ENCODE data around the gene NFILZ.

Gene NFILZ

DNA sequence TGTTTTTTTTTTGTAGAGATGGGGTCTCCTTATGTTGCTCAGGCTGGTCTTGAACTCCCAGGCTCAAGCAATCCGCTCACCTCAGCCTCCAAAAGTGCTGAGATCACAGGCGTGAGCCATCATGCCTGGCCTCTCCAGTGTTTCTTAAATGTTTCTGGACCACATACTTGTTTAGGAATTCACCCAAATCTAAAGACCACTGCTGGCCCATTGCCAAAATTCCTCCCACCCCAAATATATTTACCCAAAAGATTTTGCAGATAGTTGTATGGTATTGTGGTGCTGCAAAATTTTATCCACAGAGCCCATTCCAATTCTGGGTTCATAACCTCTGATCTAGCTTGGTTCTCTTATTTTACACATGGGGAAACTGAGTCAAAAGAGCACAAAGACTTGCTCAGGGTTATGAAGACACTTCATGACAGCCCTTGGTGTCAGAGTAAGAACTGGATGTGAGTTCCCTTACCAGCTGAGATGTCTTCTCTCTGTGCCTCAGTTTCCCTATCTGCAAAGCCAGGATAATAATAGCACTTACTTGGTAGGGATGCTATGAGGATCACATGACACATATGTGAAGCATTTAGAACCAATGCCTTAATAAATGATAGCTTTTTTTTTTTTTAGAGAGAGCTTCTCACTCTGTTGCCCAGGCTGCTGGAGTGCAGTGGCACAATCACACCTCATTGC, 10.9 kb downstream of the NFILZ start:
- no peak for FAIRE-seq
- DNase-seq (ENCODE audit: low spot score): no peak

- FAIRE-seq (no peak), DNase-seq (ENCODE audit: low spot score) (no peak)
Measured at GRCh38 chr19:8641908-8642547, 11.6 kb downstream of the NFILZ start.

- no peak for FAIRE-seq
- no peak for DNase-seq (ENCODE audit: low spot score)
Measured at GRCh38 chr19:8642561-8642960, 12.1 kb downstream of the NFILZ start.

- FAIRE-seq (no peak), DNase-seq (ENCODE audit: low spot score) (no peak)
Measured at GRCh38 chr19:8643860-8644653, 13.6 kb downstream of the NFILZ start.

GRCh38 chr19:8648240-8648639, 17.8 kb downstream of the NFILZ start:
- no peak for DNase-seq (ENCODE audit: low spot score)

GRCh38 chr19:8654591-8655339, 24.3 kb downstream of the NFILZ start:
- peak; percentile 66 for DNase-seq (ENCODE audit: low spot score)
- no peak for FAIRE-seq

More at GRCh38 chr19:8648240-8648639, 17.8 kb downstream of the NFILZ start:
- FAIRE-seq: no peak

GRCh38 chr19:8655340-8655709, 24.9 kb downstream of the NFILZ start:
- FAIRE-seq (no peak), DNase-seq (ENCODE audit: low spot score) (no peak)

DNA sequence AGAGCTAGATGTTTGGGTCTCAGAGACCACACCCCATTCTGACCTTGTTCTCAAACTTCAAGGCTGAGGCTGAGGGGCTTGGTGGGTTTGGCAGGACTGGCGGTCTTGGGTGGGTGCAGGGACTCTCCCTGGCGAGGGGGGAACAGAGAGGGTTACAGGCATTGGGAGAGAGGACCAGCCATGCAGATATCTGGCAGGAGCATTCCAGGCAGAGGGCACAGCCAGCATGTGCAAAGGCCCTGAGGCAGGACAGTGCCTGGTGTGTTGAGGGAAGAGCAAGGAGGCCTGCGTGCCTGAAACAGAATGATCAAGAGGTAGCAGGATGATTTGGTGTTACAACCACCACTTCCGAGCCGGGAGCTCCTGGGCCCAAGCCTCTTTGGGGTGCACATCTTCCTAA, 27.4 kb downstream of the NFILZ start:
- no peak for FAIRE-seq
- DNase-seq (ENCODE audit: low spot score): no peak

- no peak for FAIRE-seq
Measured at GRCh38 chr19:8659905-8660304, 29.5 kb downstream of the NFILZ start.

DNA sequence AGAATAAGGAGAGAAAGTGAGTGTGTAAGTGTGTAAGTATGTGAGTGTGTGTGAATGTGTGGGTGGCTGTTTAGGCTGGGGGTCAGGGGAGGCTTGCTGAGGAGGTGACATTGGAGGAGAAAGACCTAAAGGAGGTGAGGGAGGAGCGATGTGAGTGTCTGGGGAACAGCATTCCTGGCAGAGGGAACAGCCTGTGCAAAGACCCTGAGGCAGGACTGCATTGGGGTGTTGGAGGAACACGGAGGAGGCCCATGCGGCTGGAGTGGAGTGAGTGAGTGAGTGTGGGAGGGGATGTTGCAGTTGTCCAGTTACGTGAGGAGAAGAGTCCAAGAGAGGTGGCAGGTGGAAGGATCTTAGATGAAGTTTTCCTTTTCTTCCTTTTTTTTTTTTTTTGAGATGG, 31.8 kb downstream of the NFILZ start:
- FAIRE-seq (no peak), DNase-seq (ENCODE audit: low spot score) (no peak)

More at GRCh38 chr19:8659905-8660304, 29.5 kb downstream of the NFILZ start:
- no peak for DNase-seq (ENCODE audit: low spot score)

DNA sequence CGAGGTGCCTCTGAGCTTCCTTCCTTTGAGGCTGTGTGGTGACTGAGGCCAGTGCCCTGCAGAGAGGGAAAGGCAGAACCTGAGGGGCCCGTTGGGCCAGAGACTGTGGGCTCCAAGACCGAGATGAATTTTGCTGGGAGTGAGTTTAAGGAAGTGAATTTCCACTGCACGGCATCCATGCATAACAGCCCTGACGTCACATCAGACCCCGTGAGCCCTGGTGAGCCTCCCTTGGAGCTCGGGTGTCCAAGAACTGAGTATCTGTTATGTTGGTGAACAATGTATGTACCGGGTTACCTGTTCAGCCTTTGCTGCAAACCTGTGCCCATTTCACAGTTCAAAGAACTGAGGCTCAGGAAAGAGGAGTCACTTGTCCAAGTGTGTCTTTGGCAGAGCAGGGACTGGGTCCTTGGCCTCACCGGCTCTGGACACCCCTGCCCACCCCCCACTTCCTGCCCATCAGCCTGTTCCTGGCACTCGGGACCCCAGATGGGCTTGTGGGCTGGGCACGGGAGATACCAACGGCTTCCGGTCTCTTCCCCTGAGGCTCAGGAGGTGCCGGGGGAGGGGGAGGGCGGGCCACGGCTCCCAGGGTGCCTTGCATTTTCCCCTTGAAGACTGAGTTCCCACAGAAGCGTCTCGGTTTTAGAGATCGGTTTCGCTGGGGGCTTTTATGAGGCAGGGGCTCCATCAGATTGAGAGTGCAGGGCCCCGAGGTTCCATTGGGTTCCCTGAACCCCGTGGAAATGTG, 33.7 kb downstream of the NFILZ start:
- no peak for FAIRE-seq
- no peak for DNase-seq (ENCODE audit: low spot score)

DNA sequence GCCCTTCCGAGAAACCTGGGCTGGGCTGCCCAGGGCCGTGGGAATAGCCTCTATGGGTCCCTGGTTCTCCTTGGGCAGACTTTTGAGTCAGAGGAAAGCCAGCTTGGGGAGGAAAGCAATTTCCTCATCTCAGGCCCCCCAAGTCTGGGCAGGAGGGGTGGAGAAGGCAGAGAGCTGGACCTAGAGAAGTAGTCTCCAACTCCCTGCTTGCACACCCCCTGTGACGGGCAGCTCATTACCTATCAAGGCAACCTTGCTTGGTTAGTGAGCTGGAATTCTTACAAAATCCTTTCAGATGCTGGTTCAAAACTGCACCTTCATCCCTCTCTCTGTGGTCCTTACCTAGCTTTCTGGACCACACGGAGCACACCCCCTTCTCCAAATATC, 34.2 kb downstream of the NFILZ start:
- FAIRE-seq (no peak), DNase-seq (ENCODE audit: low spot score) (no peak)

DNA sequence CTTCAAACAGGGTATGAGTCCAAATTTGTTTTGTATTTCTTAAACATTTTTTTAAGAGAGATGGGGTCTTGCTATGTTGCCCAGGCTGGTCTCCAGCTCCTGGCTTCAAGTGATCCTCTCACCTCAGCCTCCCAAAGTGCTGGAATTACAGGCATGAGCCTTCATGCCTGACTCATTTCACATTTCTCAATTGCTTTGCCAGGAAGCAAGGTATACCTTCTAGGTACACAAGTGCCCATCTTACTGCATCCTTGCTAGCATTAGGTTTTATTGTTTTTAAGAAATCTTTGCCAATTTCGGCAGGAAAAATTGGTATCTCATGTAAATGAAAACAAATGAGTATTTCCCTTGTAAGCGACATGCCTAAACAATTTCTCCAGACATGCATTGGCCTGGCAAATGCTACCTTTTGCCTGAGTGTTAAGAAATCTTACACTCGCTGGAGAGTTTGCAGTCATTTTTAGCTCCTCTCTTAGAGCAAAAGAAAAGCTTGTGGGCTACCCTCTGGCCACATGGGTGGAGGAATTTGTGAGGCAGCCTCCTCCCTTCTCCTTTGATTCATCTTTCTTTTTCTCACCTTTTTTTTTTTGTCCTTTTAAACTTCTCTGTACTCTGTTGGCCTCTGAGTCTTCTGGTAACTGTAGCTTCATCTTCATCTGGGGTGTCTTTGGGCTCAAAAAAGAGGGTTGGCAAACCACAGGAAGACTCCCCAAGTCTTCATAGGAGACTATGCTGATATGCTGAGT, 35.2 kb downstream of the NFILZ start:
- FAIRE-seq (no peak), DNase-seq (ENCODE audit: low spot score) (no peak)

GRCh38 chr19:8666814-8667405, 36.5 kb downstream of the NFILZ start:
- FAIRE-seq: no peak
- DNase-seq (ENCODE audit: low spot score): no peak

DNA sequence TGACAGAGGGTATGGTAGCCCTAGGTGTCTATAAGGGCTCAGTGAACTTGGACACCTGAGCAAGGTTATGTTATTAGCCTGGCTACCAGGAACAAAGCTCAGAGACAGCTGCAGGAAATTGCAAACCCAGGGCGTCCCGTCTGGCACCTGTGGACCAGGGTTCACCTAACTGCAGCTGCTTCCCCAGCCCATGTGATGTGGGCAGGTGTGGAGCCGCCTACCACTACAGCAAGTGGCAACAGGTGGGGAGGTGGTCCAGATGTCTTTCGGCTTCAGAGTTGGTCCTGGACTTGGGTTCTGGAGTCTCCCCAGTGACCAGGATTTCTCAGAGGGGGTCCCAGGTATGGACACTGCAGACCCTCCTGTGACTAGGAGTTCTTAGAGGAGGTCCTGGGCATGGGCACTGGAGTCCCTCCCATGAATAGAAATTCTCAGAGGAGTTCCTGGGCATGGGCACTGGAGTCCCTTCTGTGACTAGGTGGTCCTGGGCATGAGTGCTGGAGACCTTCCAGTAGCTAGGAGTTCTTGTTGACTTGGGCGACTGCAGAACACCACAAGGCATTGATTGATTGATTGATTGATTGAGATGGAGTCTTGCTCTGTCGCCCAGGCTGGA, 43.0 kb downstream of the NFILZ start:
- no peak for FAIRE-seq

GRCh38 chr19:8675066-8675465, 44.6 kb downstream of the NFILZ start:
- FAIRE-seq (no peak), DNase-seq (ENCODE audit: low spot score) (no peak)

More for the DNA sequence above, 43.0 kb downstream of the NFILZ start:
- DNase-seq (ENCODE audit: low spot score): no peak

- FAIRE-seq (no peak), DNase-seq (ENCODE audit: low spot score) (no peak)
Measured at GRCh38 chr19:8678244-8678807, 47.9 kb downstream of the NFILZ start.
